ENCODE measurements around the gene PLEKHG5. TPM values are rescaled to one million over a fixed set of nuclear protein-coding genes. Genes with fewer than 3 reads are reported as not detected.

Gene PLEKHG5
- total RNA-seq, 4 donors from 2014 or later = 2.6 to 23.7 (median 8.2) TPM

DNA sequence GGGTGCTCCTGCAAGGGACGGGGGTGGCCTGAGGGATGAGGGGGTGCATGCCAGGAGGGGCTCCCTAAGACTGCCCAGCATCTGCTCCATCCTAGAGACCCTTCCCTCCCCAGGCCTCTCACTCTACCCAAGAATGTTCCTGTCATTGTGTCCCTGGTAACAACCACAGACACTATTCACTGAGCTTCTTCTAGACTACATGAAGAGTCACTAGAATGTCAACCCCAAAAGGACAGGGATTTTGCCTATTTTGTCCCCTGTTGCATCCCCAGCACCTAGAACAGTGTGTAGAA, 28.4 kb downstream of the PLEKHG5 start:
- intact Hi-C loops (cut with DNase I; ENCODE audit: low total_unique reads) = no loop called here
- no peak overlapping the region for H3K27ac ChIP-seq
- H3K27me3 ChIP-seq = no peaks in the 10 kb centered on the region

DNA sequence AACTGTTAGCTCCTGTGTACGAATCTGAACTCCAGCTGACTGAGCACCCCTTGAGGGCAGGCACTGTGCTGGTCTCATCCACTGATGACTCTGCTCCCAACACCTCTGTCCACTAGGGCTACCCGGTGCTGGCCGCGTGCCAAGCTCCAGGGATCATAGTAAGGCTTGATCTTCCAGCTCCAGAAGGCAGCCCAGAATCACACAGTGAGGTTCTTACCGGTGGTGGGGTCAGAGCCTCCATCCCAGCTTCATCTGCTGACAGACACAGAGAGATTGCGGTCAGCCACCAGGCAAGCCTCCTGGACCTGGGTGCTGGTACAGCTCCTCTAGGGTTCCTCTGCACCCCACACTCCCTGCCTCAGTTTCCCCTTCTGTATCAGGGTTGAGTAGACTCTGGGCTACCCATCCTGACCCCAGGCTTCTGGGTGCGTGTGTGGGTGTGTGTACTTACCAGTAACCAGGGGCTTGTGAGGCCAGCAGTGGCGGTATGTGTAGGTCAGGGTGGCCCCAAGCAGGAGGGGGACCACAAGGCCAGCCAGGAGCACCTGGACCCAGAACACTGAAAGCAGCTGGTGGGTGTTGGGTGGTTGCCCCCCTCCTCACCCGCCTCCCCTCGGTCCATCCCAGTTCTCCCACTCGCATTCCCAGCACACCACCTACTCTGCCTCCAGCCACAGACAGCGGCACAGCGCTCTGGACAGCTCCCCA, 28.9 kb downstream of the PLEKHG5 start:
- no peaks in the 10 kb centered on the region for H3K27me3 ChIP-seq
- no peak for DNase-seq

More for the DNA sequence above, 28.4 kb downstream of the PLEKHG5 start:
- H3K4me1 ChIP-seq = peaks cover 0 to 5% of the 10 kb centered on the region in 2 donors
- H3K9me3 ChIP-seq = no peaks in the 10 kb centered on the region
- no peak for DNase-seq
- TF ChIP-seq, protein P1, sequence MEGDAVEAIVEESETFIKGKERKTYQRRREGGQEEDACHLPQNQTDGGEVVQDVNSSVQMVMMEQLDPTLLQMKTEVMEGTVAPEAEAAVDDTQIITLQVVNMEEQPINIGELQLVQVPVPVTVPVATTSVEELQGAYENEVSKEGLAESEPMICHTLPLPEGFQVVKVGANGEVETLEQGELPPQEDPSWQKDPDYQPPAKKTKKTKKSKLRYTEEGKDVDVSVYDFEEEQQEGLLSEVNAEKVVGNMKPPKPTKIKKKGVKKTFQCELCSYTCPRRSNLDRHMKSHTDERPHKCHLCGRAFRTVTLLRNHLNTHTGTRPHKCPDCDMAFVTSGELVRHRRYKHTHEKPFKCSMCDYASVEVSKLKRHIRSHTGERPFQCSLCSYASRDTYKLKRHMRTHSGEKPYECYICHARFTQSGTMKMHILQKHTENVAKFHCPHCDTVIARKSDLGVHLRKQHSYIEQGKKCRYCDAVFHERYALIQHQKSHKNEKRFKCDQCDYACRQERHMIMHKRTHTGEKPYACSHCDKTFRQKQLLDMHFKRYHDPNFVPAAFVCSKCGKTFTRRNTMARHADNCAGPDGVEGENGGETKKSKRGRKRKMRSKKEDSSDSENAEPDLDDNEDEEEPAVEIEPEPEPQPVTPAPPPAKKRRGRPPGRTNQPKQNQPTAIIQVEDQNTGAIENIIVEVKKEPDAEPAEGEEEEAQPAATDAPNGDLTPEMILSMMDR (IDR thresholded peaks at IDR 0.05) = no peak
- TF ChIP-seq POLR2A (IDR thresholded peaks at IDR 0.05) = no peak
- H3K4me3 ChIP-seq = no peak overlapping the region
- no peaks in the 10 kb centered on the region for H3K36me3 ChIP-seq

DNA sequence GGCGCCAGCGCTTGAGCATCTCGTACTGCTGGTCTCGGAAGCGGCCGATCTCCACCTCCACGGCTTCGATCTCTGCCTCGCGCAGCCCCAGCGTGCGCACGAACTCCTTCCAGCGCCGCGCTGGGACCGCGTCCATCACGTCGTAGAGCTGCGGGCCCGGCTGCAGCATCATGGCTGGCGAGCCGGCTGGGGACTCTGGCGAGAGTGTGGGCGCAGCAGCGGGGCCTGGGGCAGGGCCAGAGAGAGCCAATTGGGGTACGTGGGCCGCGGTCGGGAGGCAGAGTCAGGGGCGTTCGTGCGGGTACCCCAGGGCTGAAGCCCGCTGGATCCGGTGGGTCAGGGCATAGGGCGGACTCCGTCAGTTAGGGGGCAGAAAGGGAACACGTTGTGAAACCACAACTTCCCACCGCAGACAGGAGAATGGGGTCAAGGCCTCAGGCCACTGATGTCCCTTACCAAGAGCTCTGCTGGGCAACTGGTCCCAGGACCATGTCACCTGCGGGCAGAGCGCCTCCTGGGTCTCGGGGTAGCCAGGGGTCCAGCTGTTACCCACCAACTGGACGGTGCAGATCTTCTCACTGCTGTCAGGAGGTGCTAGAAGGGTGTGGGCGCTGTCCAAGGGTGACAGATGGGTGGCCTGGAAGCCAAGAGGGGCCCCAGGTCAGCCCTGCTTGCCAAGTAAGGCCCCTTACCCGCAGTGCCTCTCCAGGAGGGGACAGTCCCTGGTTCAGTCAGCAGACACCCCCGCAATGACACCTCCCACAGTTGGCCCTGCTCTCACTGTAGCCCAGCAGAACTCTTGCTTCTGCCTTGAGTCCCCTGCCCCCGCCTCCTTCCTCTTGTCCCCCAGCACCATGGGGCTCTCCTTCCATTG, 29.7 kb downstream of the PLEKHG5 start:
- Histone ChIP-seq H3K36me3 (no peaks in the 10 kb centered on the region), H3K27me3 (no peaks in the 10 kb centered on the region), H3K9me3 (no peaks in the 10 kb centered on the region), H3K4me3 (no peak overlapping the region), H3K27ac (no peak overlapping the region), H3K4me1 (peaks cover 0 to 5% of the 10 kb centered on the region in 2 donors)
- intact Hi-C loops (cut with DNase I; ENCODE audit: low total_unique reads) = no loop called here
- no peak for DNase-seq
- TF ChIP-seq, protein P1 (IDR thresholded peaks at IDR 0.05) = no peak
- no peak for TF ChIP-seq POLR2A (IDR thresholded peaks at IDR 0.05)

More for the DNA sequence above, 28.9 kb downstream of the PLEKHG5 start:
- Histone ChIP-seq H3K4me1 (peaks cover 0 to 5% of the 10 kb centered on the region in 2 donors), H3K4me3 (no peak overlapping the region), H3K27ac (no peak overlapping the region), H3K9me3 (no peaks in the 10 kb centered on the region), H3K36me3 (no peaks in the 10 kb centered on the region)
- intact Hi-C loops (cut with DNase I; ENCODE audit: low total_unique reads) = no loop called here
- no peak for TF ChIP-seq POLR2A (IDR thresholded peaks at IDR 0.05)
- TF ChIP-seq, protein P1 (IDR thresholded peaks at IDR 0.05) = no peak

DNA sequence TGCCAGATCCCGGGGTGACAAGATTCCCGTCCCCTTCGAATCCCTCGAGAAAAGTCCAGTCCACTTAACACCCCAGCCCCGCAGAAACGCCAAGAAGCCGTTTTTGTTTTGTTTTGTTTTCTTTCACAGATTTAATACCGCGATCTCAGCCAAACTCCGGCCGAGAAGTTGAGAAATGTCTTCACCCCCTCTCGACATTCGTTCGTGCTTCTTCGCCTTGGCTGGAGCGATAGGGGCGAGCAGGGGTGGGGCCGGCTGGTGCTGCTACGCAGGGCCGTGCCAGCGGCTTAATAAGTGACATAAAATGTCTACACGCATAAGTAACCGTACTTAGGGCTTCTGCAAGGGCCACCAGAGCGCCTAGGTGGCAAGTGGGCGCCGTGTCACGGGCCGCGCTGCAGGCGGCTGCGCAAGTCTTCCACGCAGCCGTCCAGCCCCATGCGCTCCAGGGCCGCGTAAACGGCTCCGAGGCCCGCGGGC, 30.4 kb downstream of the PLEKHG5 start:
- Histone ChIP-seq H3K36me3 (no peaks in the 10 kb centered on the region), H3K27me3 (no peaks in the 10 kb centered on the region), H3K4me1 (peaks cover 0 to 5% of the 10 kb centered on the region in 2 donors), H3K4me3 (no peak overlapping the region), H3K27ac (no peak overlapping the region), H3K9me3 (no peaks in the 10 kb centered on the region)
- no peak for DNase-seq
- intact Hi-C loops (cut with DNase I; ENCODE audit: low total_unique reads) = no loop called here
- TF ChIP-seq POLR2A (IDR thresholded peaks at IDR 0.05) = no peak
- TF ChIP-seq, protein P1 (IDR thresholded peaks at IDR 0.05) = no peak

Measured in uterus (tissue), 4 donors.